ENCODE measurements around the gene ZAR1.

Gene ZAR1, protein sequence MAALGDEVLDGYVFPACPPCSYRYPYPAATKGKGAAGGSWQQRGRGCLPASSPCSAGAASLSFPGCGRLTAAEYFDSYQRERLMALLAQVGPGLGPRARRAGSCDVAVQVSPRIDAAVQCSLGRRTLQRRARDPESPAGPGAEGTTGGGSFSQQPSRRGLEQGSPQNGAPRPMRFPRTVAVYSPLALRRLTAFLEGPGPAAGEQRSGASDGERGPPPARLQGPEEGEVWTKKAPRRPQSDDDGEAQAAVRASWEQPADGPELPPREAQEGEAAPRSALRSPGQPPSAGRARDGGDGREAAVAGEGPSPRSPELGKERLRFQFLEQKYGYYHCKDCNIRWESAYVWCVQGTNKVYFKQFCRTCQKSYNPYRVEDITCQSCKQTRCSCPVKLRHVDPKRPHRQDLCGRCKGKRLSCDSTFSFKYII

DNA sequence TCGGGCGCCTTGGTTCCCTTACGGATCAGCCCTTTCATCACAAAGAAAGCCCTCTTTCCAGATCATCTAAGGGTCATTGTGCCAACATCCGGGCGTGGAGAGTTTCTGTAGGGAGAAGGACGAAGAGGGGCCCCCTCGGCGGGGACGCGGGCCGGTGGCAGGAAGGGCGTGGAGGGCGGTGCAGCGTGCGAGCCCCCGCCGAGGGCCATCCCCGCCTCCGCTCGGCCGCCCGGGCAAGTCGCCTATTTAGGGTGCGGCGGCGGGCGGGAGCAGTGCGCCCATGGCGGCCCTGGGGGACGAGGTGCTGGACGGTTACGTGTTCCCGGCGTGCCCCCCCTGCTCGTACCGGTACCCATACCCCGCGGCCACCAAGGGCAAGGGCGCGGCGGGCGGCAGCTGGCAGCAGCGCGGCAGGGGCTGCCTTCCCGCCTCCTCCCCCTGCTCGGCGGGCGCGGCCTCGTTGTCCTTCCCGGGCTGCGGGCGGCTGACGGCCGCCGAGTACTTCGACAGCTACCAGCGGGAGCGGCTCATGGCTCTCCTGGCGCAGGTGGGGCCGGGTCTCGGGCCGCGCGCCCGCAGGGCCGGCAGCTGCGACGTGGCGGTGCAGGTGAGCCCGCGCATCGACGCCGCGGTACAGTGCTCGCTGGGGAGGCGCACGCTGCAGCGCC lies at the start of gene ZAR1:
Gene ZAR1, plus strand, starts transcription at position 241 of the 668 bp plus-strand sequence. Its CDS starts 40 bp downstream, at position 281.
- TF ChIP-seq RAD21 (IDR thresholded peaks at IDR 0.05; ENCODE audit: low read depth) (no peak), TCF12 (IDR thresholded peaks at IDR 0.05; ENCODE audit: low read depth) (no peak), FOXM1 (IDR thresholded peaks at IDR 0.05; ENCODE audit: borderline replicate concordance, low read depth) (no peak), TAF1 (IDR thresholded peaks at IDR 0.05; ENCODE audit: low read depth) (no peak), EP300 (IDR thresholded peaks at IDR 0.05; ENCODE audit: borderline replicate concordance) (no peak)
- TF ChIP-seq, protein P1, sequence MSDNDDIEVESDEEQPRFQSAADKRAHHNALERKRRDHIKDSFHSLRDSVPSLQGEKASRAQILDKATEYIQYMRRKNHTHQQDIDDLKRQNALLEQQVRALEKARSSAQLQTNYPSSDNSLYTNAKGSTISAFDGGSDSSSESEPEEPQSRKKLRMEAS (IDR thresholded peaks at IDR 0.05), result no peak

DNA sequence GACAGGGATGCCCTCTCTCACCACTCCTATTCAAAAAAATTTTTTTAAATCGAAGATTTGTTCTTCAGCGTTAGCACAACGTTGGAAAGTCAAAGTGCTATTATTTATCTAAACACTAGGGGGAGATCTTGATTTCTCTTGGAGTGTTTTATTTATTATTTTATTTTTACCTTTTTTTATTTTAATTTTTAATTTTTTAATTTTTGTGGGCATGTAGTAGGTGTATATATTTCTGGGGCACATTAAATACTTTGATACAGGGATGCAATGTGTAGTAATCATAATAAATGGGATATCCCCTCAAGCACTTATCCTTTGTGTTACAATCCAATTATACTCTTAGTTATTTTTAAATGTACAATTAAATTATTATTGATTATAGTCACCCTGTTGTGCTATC lies 44.3 kb upstream of the ZAR1 start:
- TF ChIP-seq NFIC (IDR thresholded peaks at IDR 0.05) (no peak), TCF12 (IDR thresholded peaks at IDR 0.05; ENCODE audit: low read depth) (no peak), TAF1 (IDR thresholded peaks at IDR 0.05; ENCODE audit: low read depth) (no peak), RAD21 (IDR thresholded peaks at IDR 0.05; ENCODE audit: low read depth) (peak; percentile 42)
- TF ChIP-seq, protein P1 (IDR thresholded peaks at IDR 0.05), result no peak

DNA sequence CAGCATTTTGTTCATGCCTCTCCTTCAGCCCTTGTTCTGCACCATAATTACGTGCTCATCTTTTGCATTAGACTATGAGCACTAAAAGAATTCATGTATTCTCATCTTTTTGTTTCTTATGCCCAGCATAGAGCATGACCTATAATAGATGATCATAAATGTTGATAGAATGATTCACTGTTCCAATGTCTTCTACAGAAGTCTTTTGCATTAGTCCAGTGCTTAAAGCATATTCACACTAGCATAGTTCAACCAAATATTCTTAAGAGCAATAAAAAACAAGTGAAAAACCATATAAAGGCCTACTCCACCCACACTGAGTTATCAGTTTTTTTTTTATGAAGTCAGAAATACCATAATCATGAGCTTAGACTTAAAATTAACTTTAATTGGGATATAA lies 43.4 kb upstream of the ZAR1 start:
- TF ChIP-seq, protein P1 (IDR thresholded peaks at IDR 0.05), result no peak

DNA sequence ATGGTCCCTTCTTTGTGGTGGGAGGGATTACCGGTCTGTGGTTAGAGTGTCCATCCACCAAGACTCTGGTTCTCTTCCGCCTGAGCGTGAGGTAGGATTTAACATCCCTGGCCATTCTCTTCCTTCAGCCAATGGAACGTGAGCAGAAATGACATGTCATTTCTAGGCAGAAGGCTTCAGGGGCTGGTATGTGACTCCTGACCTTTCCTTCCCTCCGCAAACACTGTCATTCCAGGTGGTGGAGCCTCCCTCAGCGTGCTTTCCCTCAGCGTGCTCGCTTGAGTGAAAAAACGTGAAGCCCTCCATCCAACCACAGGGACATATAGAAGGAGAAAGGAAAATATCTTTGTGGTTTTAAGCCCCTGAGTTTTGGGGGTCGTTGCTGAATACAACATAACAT lies 40.9 kb upstream of the ZAR1 start:
- no peak for TF ChIP-seq NFIC (IDR thresholded peaks at IDR 0.05)
- no peak for TF ChIP-seq TEAD4 (IDR thresholded peaks at IDR 0.05)
- TF ChIP-seq RAD21 (IDR thresholded peaks at IDR 0.05; ENCODE audit: low read depth), result no peak
- TF ChIP-seq, protein P2, sequence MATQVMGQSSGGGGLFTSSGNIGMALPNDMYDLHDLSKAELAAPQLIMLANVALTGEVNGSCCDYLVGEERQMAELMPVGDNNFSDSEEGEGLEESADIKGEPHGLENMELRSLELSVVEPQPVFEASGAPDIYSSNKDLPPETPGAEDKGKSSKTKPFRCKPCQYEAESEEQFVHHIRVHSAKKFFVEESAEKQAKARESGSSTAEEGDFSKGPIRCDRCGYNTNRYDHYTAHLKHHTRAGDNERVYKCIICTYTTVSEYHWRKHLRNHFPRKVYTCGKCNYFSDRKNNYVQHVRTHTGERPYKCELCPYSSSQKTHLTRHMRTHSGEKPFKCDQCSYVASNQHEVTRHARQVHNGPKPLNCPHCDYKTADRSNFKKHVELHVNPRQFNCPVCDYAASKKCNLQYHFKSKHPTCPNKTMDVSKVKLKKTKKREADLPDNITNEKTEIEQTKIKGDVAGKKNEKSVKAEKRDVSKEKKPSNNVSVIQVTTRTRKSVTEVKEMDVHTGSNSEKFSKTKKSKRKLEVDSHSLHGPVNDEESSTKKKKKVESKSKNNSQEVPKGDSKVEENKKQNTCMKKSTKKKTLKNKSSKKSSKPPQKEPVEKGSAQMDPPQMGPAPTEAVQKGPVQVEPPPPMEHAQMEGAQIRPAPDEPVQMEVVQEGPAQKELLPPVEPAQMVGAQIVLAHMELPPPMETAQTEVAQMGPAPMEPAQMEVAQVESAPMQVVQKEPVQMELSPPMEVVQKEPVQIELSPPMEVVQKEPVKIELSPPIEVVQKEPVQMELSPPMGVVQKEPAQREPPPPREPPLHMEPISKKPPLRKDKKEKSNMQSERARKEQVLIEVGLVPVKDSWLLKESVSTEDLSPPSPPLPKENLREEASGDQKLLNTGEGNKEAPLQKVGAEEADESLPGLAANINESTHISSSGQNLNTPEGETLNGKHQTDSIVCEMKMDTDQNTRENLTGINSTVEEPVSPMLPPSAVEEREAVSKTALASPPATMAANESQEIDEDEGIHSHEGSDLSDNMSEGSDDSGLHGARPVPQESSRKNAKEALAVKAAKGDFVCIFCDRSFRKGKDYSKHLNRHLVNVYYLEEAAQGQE (IDR thresholded peaks at IDR 0.05; ENCODE audit: low read depth), result no peak
- TF ChIP-seq TCF12 (IDR thresholded peaks at IDR 0.05; ENCODE audit: low read depth), result no peak
- no peak for TF ChIP-seq ZBTB7A (IDR thresholded peaks at IDR 0.05; ENCODE audit: low read depth)
- TF ChIP-seq, protein P3, sequence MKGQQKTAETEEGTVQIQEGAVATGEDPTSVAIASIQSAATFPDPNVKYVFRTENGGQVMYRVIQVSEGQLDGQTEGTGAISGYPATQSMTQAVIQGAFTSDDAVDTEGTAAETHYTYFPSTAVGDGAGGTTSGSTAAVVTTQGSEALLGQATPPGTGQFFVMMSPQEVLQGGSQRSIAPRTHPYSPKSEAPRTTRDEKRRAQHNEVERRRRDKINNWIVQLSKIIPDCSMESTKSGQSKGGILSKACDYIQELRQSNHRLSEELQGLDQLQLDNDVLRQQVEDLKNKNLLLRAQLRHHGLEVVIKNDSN (IDR thresholded peaks at IDR 0.05), result no peak
- TF ChIP-seq, protein P1 (IDR thresholded peaks at IDR 0.05), result no peak

DNA sequence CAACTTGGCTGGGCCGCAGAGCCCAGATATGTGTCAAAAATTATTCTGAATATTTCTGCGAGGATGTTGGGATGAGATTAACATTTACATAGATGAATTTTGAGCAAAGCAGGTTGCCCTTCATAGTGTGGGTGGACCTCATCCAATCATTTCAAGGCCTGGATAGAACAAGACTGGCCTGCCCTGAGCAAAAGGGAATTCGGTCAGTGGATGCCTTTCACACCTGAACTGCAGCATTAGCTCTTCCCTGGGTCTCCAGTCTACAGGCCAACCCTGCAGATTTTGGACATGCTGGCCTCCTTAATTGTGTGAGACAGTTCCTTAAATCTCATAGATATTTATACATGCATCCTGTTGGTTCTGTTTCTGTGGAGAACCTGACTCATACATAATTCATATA lies 39.3 kb upstream of the ZAR1 start:
- TF ChIP-seq, protein P1 (IDR thresholded peaks at IDR 0.05), result no peak
- TF ChIP-seq, protein P2 (IDR thresholded peaks at IDR 0.05; ENCODE audit: low read depth), result no peak

DNA sequence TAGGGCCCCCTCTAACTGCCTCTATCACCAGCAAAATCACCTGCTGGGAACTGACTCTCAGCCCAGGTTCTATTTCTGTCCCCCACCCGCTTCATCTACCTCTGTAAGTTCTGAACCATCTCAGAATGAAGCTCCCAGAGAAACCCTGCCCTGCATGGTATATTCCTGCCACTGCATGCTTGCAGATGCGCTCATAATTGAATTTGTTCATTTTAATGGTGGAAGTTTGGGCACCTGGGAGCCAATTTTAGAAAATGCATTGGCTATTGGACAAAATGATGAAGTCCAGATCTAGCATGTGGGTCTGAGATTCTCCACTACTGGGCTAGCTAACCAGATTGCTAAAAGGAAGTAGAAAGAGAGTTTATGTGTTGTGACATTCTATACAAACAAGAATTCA lies 35.5 kb upstream of the ZAR1 start:
- TF ChIP-seq YY1 (IDR thresholded peaks at IDR 0.05; ENCODE audit: low read depth) (no peak), ZBTB7A (IDR thresholded peaks at IDR 0.05; ENCODE audit: low read depth) (no peak), TAF1 (IDR thresholded peaks at IDR 0.05; ENCODE audit: low read depth) (no peak), CREB1 (IDR thresholded peaks at IDR 0.05; ENCODE audit: low read depth) (no peak), CEBPB (IDR thresholded peaks at IDR 0.05) (no peak)
- TF ChIP-seq, protein P3 (IDR thresholded peaks at IDR 0.05), result no peak

Data from Ishikawa (cell line).